LNCaP clone FGC (cell line): ENCODE data around the gene TRIM24.

ENCODE experiments used
- DNase-seq: peaks from one replicate; pipeline ENCODE4 v3.0.0-alpha.2; 2011; ENCODE audit warnings: low read depth
- H3K4me3 ChIP-seq: 2 replicates; pipeline ENCODE4 v1.5.1; 2011; ENCODE audit warnings: mild to moderate bottlenecking, low read depth, low read length, control low read depth
- TF ChIP-seq, protein P1 (sequence below): IDR thresholded peaks from 2 replicates; pipeline ENCODE4 v1.5.1; 2012; ENCODE audit warnings: mild to moderate bottlenecking; ENCODE audit not compliant: control insufficient read depth, insufficient read depth; ENCODE audit errors: extremely low read depth

Gene TRIM24

DNA sequence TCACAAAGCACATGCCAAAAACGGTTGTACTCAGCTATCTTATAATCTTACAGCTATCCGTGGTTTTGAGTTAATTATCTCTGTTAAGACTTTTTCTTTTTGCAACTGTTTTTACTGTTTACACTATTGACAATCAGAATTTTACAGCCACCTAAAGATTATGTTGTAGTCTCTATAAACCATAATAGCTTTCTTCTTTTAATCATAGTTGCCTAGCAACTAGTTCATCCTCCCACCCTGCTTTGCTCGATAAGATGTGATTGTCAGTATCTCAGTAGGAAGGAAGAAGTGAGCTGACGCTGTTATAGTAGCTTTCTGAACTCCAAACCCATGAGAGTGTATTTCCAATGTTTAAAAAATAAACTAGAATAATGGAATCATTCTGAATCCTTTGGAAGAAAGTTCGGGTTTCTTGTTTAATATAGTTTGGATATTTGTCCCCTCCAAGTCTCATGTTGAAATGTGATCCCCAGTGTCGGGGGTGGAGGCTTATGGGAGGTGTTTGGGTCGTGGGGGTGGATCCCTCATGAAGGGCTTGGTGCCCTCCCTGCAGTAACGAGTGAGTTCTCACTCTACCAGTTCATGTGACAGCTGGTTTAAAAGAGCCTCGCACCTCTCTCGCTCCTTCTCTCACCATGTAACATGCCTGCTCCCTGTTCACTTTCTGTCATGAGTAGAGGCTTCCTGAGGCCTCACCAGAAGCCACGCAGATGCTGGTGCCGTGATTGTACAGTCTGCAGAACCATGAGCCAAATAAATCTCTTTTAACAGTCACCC, 173.0 kb downstream of the TRIM24 start:
- TF ChIP-seq, protein P1, sequence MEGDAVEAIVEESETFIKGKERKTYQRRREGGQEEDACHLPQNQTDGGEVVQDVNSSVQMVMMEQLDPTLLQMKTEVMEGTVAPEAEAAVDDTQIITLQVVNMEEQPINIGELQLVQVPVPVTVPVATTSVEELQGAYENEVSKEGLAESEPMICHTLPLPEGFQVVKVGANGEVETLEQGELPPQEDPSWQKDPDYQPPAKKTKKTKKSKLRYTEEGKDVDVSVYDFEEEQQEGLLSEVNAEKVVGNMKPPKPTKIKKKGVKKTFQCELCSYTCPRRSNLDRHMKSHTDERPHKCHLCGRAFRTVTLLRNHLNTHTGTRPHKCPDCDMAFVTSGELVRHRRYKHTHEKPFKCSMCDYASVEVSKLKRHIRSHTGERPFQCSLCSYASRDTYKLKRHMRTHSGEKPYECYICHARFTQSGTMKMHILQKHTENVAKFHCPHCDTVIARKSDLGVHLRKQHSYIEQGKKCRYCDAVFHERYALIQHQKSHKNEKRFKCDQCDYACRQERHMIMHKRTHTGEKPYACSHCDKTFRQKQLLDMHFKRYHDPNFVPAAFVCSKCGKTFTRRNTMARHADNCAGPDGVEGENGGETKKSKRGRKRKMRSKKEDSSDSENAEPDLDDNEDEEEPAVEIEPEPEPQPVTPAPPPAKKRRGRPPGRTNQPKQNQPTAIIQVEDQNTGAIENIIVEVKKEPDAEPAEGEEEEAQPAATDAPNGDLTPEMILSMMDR, result no peak
- DNase-seq, result no peak
- no peak overlapping the region for H3K4me3 ChIP-seq
